HL-60 (cell line): ENCODE data around the gene HSPA4.

Source experiments
- POLR2AphosphoS5 ChIP-seq: IDR thresholded peaks from 2 replicates; pipeline ENCODE4 v1.6.1; 2012; ENCODE audit warnings: low read depth
- REST ChIP-seq: IDR thresholded peaks from 2 replicates; pipeline ENCODE4 v1.6.1; 2012; ENCODE audit warnings: low read depth; ENCODE audit not compliant: insufficient replicate concordance
- SPI1 ChIP-seq: IDR thresholded peaks from 2 replicates; pipeline ENCODE4 v1.6.1; 2012; ENCODE audit warnings: low read depth, mild to moderate bottlenecking, borderline replicate concordance
- TF ChIP-seq, protein P1 (sequence below): IDR thresholded peaks from one replicate; pipeline ENCODE4 v1.5.1; 2011; ENCODE audit warnings: low read length, control low read depth, inconsistent platforms; ENCODE audit not compliant: insufficient read depth

GRCh38 chr5:133114933-133115310 lies 63.1 kb downstream of the HSPA4 start:
- TF ChIP-seq SPI1 (no peak), POLR2AphosphoS5 (no peak), REST (no peak)
- TF ChIP-seq, protein P1, sequence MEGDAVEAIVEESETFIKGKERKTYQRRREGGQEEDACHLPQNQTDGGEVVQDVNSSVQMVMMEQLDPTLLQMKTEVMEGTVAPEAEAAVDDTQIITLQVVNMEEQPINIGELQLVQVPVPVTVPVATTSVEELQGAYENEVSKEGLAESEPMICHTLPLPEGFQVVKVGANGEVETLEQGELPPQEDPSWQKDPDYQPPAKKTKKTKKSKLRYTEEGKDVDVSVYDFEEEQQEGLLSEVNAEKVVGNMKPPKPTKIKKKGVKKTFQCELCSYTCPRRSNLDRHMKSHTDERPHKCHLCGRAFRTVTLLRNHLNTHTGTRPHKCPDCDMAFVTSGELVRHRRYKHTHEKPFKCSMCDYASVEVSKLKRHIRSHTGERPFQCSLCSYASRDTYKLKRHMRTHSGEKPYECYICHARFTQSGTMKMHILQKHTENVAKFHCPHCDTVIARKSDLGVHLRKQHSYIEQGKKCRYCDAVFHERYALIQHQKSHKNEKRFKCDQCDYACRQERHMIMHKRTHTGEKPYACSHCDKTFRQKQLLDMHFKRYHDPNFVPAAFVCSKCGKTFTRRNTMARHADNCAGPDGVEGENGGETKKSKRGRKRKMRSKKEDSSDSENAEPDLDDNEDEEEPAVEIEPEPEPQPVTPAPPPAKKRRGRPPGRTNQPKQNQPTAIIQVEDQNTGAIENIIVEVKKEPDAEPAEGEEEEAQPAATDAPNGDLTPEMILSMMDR = no peak
